ENCODE measurements around the gene ZNF628.

ZNF628 gene

DNA sequence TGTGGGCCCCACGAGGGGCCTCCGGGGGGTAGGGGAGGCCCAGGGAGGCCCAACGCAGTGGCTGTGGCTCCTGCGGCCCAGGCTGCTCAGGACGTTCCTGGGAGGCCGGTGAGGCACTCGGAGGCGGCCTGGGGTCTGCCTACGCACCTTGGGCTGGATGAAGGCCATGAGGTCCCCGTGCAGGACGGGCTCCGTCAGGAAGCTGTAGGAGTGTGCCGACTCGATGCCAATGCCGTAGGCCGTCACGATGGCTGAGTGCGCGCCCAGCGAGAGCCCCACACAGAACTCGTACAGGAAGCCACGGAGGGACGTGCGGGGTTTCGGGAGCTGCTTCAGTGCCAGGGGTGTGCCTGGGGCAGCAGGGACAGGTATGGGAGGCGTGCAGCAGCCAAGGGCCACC, 54.6 kb downstream of the ZNF628 start:
- no peak for DNase-seq
